ENCODE measurements around the gene NAXD.

Gene NAXD

GRCh38 chr13:110646442-110647364, 31.4 kb downstream of the NAXD start:
- no peak for DNase-seq

GRCh38 chr13:110647365-110647737, 32.0 kb downstream of the NAXD start:
- no peak for DNase-seq

DNA sequence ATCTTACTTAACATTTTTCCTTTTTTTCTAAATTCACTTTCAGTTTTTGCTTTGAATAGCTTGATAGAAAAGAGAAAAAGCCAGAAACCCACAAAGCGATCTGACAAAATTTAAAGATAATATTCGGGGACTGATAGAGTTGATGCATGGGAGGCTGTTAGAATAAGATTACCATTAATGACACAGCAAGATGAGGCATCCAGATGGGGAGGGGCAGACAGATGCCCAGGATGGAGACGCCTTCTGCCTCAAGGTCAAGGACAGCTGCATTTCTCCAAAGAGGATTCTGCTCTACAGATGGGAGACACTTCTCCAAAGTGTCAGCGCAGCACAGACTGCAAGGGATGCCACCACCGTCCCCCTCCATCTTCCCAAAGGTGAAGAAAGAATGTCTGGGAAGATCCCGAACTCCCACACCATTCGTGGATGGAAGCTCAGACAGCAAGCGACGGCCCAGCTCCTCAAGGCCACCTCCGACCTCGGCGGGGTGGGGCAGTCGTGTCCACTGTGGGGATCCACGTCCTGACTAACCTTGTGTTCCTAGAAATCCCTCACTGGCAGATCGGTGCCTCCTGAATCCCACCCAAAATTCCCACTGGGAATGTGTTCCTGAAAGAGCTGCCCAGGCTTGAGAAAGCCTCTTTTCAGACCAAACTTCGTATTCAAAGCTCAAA, 32.9 kb downstream of the NAXD start:
- no peak for DNase-seq

DNA sequence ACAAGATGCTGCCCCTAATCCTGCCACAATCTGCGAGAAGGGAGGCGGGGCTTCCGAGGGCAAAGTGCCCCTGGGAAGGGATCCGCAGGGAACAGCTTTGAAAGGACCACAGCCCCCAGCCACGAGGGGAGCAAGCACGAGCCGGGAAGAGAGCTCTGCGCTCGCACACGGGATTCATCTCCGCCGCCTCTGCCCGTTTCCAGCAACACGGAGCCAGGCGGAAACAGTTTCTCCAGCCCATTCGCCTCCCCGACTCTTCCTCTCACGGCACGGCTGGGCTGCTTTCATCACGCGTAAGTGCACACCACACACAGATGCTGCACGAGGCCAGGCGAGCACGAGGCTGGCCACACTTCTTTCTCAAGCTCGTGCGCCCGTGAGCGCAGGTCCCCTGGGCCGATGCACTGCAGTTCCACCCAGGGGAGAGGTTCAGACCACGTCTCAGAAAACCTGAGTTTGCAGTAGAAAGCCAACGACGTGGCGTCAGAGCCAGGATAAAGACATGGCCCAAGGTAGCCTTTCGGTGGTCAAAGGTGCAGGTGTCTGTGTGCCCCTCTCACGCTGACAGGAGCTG, 33.6 kb downstream of the NAXD start:
- no peak for DNase-seq

DNA sequence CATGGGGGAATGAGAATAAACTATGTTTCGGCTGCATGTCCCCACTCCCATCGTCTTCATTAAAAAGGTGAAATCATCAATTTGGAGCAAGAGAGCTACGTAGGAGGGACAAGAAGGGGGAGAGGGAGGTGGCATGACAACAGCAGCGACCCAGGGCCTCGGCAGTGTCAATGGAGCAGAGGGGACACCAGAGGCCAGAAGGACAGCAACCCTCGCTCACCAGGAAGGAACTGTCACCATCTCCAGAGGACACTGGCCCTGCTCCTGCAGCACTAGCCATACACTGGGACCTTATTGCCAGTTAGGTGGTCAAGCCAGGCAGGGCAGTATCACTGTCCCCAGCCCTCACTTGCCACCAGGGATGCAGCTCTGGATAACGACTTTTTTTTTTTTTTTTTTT, 34.2 kb downstream of the NAXD start:
- DNase-seq = no peak

DNA sequence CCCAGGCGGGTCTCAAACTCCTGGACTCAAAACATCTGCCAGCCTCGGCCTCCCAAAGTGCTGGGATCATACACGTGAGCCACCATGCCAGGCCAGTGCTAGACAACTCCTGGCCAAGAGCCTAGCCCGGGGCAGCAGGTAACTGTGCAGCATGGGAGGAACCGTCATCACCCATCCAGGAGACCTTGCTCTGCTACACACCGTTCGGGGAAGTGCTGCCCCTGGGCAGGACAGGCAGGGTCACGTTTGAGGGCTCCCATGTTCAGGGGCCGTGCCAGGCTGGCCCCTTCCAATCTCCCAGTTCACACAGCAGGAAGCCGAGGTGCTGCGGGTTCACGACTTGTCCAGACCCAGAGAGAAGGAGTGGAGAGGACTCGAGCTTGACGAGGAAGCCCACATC, 35.1 kb downstream of the NAXD start:
- DNase-seq = no peak

GRCh38 chr13:110651271-110651670, 35.9 kb downstream of the NAXD start:
- DNase-seq = no peak

GRCh38 chr13:110651726-110652230, 36.4 kb downstream of the NAXD start:
- no peak for DNase-seq

- no peak for DNase-seq
Measured at GRCh38 chr13:110652231-110652730, 36.9 kb downstream of the NAXD start.

GRCh38 chr13:110652764-110653163, 37.4 kb downstream of the NAXD start:
- DNase-seq = no peak

DNA sequence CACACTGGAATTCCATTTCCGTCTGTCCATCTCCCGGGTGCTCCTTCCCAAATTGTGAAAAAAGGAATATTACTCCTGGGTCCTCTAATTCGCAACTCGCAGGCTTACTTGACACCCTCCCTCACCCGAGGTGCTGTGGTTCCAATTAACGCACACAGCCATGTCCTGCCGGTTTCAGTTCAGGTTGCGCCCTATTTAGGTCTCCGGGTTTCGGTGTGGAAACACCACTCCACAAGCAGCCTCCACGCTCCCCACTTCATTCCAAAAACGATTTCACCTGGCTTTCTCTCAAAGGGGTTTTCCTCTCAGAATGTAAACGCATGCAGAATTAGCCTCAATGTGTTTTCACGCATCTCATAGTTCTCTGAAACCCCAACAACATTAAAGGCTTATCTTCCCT, 37.9 kb downstream of the NAXD start:
- no peak for DNase-seq

DNA sequence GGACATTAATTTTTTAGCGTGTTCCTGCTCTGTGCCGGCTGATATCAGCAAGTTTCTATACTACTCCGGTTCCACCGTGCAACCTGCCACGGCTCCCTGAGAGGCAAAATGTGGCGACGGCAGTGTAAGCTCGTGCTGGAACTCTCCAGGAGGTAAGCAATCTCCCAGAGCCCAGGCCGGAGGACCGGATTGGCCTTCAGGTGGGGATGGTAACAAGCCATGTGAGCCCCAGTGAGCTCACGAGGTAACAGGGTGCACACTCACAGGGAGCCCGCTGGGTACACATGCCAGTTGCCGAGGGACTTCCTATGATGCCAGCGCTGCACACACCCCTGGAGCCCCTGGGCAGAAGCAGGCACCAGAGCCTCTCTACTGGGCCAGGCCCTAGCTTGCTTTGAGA, 38.5 kb downstream of the NAXD start:
- no peak for DNase-seq

DNA sequence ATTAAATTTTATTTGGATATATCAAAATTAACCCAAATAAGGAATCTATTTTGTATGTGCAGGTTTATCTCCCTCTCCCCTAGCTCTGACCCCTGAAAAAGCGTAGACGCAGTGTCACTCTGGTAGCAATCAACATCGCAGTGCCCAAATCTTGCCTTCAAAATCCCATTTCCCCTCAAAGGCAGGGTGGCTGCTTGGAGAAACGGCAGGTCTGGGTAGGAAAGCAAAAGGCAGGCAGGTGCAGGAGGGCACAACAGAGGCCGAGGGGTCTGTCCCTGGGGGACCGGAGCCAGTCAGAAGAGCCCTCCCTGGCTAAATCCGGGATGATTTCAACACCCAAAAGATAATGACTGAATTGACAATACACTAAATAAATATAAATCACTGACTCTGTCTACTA, 41.9 kb downstream of the NAXD start:
- DNase-seq = no peak

DNA sequence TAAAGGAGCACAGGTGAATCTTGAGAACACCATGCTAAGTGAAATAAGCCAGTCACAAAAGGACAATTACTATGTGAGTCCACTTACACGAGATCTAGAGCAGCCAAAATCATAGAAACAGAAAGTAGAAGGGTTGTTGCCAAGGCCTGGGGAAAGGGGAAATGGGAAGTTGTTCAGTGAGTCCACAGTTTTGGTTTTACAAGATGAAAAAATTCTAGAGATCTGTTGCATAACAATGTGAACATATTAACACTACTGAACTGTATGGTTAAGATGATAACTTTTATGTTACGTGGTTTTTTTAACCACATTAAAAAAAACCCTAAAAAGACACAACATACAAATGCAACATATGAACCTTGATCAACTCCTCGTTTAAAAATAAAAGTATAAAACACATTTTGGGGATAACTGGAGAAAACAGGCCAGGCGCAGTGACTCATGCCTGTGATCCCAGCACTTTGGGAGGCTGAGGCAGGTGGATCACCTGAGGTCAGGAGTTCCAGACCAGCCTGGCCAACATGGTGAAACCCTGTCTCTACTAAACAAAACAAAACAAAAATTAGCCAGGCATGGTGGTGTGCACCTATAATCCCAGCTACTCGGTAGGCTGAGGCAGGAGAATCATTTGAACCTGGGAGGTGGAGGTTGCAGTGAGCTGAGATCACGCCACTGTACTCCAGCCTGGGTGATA, 43.0 kb downstream of the NAXD start:
- DNase-seq = peak; percentile 27

DNA sequence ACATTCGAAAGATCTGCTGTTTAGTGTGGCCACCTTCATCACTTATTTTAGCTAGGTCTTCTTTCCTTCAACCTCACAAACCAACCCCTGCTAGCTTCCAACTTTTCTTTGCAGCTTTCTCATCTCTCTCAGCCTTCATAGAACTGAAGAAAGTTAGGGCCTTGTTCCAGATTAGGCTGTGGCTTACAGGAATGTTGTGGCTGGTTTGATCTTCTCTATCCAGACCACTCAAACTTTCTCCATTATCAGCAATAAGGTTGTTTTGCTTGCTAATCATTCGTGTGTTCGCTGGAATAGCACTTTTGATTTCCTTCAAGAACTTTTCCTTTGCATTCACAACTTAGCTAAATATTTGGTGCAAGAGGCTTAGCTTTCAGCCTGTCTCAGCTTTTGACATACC, 45.9 kb downstream of the NAXD start:
- no peak for DNase-seq

DNA sequence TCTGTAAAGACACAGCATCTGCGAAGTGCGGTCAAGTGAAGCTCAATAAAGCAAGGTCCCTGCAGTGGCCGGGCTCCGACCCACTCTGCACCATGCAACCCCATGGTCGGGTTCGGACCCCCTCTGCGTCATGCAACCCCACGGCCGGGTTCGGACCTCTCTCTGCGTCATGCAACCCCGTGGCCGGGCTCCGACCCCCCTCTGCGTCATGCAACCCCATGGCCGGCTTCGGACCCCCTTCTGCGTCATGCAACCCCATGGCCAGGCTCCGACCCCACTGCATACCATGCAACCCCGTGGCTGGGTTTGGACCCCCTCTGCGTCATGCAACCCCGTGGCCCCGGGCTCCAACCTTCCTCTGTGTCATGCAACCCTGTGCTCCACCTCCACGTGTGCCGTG, 46.7 kb downstream of the NAXD start:
- DNase-seq = no peak

DNA sequence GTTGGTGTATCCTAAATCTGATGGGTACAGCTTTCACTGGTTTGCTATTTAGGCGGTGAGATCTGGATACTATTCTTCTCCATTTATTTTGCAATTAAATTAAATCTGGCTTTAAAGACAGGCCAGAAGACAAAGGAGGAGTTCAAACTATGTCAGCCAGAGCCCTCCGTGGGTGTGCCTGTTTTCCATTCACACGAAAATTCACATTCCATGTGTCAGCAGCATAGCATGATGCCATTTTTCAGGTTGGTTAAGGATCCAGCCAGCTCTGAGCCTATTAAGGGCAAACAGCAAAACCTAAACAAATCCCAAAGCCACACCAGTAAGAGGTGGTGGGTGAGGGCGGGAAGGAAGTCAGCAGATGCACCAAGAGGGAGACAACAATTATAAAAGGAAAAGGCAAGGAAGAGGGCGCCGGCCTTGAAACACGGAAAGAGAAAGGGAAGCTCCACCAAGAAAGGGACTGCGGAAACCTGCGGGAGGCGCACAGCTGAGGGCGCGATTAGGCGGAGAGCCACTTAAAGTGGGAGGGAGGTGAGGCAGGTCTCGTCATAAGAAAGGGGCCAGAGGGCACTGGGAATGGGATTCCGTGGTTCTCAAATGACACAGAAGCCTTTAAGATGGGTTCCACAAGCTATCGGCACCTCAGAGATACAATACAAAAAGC, 47.6 kb downstream of the NAXD start:
- DNase-seq = no peak

GRCh38 chr13:110663491-110663890, 48.1 kb downstream of the NAXD start:
- no peak for DNase-seq

DNA sequence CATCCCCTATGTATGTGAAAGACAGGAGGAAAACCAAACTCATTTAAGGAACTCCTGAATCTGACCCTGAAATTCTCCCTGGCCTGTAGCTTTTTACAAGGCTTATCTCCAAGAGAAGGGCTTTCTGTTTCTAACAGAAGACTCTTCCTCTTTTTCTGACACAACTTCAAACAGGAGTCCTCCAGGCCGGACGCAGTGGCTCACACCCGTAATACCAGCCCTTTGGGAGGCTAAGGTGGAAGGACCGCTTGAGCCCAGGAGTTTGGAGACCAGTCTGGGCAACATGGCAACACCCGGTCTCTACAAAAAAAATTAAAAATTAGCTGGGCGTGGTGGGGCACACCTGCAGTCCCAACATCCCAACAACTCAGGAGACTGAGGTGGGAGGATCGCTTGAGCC, 48.7 kb downstream of the NAXD start:
- no peak for DNase-seq

GRCh38 chr13:110664673-110665072, 49.3 kb downstream of the NAXD start:
- DNase-seq = no peak

DNA sequence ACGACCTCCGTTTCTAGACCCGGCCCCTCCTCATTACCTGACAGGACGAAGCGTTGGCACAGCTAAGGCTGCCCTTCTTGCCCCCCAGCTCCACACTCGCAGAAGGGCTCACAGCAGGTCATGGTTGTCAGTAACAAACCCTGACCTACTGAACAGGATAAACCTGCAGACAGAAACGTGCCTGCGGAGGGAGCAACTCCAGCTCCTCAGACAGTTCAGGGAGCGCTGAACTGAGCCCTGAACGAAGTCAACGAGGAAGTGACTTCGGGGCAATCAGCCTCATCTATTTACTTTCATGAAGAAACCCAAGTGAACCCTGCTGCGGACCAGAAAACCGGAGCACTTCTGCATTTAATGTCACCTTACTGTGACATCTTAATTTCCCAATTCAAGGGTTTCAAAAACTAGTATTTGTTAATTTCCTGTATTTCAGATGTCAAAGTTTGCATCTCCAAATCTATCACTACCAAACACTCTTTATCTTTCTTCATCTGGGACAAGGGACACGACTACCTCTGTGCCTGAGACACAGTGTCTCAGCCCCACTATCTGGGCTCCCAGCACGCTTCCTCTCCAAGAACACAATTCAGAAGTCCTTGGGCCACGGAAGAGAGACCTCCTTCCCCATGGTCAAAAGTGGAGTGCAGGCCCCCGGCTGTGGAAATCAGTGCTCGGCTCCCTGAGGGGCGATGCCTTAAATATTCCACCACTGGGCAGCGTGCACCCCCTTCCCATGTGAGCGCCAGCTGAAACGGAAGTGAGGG, 50.3 kb downstream of the NAXD start:
- no peak for DNase-seq

GRCh38 chr13:110666255-110666533, 50.8 kb downstream of the NAXD start:
- DNase-seq = no peak

Measured in activated CD4-positive, alpha-beta T cell treated with anti-CD3 and anti-CD28 coated beads, Interleukin-2, amount 50 U/mL, for 16 hours (primary cell).